MCF 10A (cell line): ENCODE data around the gene MAPK9. TPM values are rescaled to one million over a fixed set of nuclear protein-coding genes. Genes with fewer than 3 reads are reported as not detected.
"Not testable (repeated sequence)": the region's sequence is repeated elsewhere in the genome, so short reads cannot be mapped to it uniquely, and the experiment has no call there.

ENCODE experiments used
- BruUV-seq: library from RNA; stranded (reverse); fragments of 400-500 nt; replicated peaks from 2 replicates; lab custom pipeline; 2021; lab: Mats Ljungman, UMichigan
- CTCF ChIA-PET: fragments of 300-600 bp; sonication (Branson Sonifier 250); formaldehyde crosslinking; extraction: SDS; loops from one replicate; lab custom pipeline; 2021; ENCODE audit warnings: antibody characterized with exemption, inconsistent platforms; lab: Yijun Ruan, JAX
- POLR2A ChIA-PET: fragments of 300-600, 350-650 bp; sonication (Branson Sonifier 250); formaldehyde crosslinking; extraction: SDS; loops from one replicate; lab custom pipeline; 2020; ENCODE audit warnings: antibody characterized with exemption, inconsistent platforms; lab: Yijun Ruan, JAX
- DNase-seq: peaks from one replicate; pipeline ENCODE4 v3.0.0-alpha.2; 2018; ENCODE audit not compliant: unreplicated experiment
- H3K27ac Mint-ChIP-seq: one replicate; pipeline ENCODE4 v1.8.0; 2022; ENCODE audit warnings: mild to moderate bottlenecking, low read depth, mixed read lengths; ENCODE audit not compliant: unreplicated experiment
- H3K27me3 Mint-ChIP-seq: one replicate; pipeline ENCODE4 v1.8.0; 2022; ENCODE audit warnings: mixed read lengths; ENCODE audit not compliant: insufficient read depth, unreplicated experiment
- H3K36me3 Mint-ChIP-seq: one replicate; pipeline ENCODE4 v1.8.0; 2022; ENCODE audit warnings: mild to moderate bottlenecking, moderate library complexity, mixed read lengths; ENCODE audit not compliant: insufficient read depth, unreplicated experiment
- H3K4me1 Mint-ChIP-seq: one replicate; pipeline ENCODE4 v1.8.0; 2022; ENCODE audit warnings: mixed read lengths; ENCODE audit not compliant: insufficient read depth, unreplicated experiment
- H3K4me3 Mint-ChIP-seq: one replicate; pipeline ENCODE4 v1.8.0; 2022; ENCODE audit warnings: mild to moderate bottlenecking, moderate library complexity, mixed read lengths; ENCODE audit not compliant: unreplicated experiment
- H3K9me3 Mint-ChIP-seq: one replicate; pipeline ENCODE4 v1.8.0; 2022; ENCODE audit warnings: mixed read lengths; ENCODE audit not compliant: unreplicated experiment
- intact Hi-C: fragments of 100-400 bp; cut with micrococcal nuclease; formaldehyde crosslinking; loops from 2 replicates; pipeline ENCODE4 v1.14.1; 2022
- total RNA-seq: library from RNA; stranded (reverse); gene quantifications from 2 replicates; pipeline ENCODE4 v1.2.3, GENCODE V29; 2022
- TF ChIP-seq, protein P1 (sequence below): fragments of 200-600 bp; IDR thresholded peaks from one replicate; pipeline ENCODE4 v1.8.0; 2022; ENCODE audit warnings: antibody characterized with exemption, mild to moderate bottlenecking; ENCODE audit not compliant: unreplicated experiment

MAPK9 gene
- total RNA-seq, 1 experiment from 2014 or later = 64.0 TPM

DNA sequence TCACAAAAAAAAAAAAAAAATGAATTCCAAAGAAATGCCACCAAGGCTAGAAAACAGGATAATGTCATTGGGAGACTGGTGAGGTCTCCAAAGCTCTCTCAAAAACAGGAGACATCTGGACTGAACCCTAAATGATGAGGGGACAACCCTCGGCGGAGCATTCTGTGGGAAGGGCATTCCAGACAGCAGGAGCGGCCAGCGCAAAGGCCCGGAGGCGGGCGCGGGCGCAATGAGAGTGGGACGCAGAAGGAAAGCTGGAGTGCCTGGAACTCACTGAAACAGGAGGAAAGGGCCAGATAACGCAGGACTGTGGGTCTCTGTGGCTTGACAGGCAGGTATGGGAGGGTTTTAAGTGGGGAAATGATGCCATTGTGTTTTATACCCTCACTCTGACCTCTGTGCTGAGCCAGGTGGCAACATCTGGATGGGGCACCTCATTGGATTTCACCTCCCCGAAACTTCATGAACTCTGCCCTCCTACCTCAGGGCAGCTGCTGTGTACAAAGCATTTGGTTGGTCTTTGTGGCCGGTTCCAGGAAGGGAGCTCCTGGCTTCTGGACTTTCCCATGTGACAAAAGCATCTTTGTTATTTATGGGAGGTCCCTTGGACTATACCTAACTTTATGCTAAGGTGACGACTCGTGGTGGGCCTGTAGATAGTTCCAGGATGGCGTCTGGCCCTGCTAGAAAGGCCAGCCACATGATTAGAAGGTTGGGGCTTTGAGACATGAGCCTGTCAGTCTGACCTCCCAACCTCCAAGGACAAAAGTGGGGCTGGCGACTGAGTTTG is 11.5 kb upstream of the MAPK9 start:
- DNase-seq = no peak

DNA sequence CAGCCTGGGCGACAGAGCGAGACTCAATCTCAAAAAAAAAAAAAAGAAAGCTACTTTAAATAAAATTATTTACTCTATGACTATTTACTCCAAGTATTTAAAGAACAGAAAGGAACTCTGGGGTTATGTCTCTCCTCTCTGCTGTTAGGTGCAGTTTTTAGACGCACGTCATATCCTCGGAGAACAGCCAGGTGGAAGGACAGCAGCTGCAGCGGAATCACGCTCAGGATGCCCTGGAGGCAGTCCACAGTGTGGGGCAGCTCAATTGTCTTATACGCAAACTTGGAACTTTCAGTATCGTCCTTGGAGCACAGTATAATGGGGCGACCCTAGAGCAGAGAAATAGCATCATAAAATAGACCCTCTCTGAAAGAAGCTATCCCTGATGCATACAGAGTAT is 10.4 kb upstream of the MAPK9 start:
- BruUV-seq = no TSS peak
- Mint-ChIP-seq H3K9me3 (no peaks in the 10 kb centered on the region), H3K4me3 (no peak overlapping the region), H3K27me3 (peaks cover 12% of the 10 kb centered on the region), H3K4me1 (peaks cover 4% of the 10 kb centered on the region), H3K27ac (no peak overlapping the region), H3K36me3 (peaks cover 7% of the 10 kb centered on the region)
- ChIA-PET POLR2A (interaction anchor here (1.4 kb wide), 1 partner anchor 11 kb away, joined by 6 read pairs; no protein-coding TSS in a partner anchor), CTCF (interaction anchor here (0.5 to 1.8 kb wide), 3 partner anchors 13 to 30 kb away, joined by 3 to 14 read pairs (median 3); no protein-coding TSS in a partner anchor)
- DNase-seq = no peak
- TF ChIP-seq, protein P1, sequence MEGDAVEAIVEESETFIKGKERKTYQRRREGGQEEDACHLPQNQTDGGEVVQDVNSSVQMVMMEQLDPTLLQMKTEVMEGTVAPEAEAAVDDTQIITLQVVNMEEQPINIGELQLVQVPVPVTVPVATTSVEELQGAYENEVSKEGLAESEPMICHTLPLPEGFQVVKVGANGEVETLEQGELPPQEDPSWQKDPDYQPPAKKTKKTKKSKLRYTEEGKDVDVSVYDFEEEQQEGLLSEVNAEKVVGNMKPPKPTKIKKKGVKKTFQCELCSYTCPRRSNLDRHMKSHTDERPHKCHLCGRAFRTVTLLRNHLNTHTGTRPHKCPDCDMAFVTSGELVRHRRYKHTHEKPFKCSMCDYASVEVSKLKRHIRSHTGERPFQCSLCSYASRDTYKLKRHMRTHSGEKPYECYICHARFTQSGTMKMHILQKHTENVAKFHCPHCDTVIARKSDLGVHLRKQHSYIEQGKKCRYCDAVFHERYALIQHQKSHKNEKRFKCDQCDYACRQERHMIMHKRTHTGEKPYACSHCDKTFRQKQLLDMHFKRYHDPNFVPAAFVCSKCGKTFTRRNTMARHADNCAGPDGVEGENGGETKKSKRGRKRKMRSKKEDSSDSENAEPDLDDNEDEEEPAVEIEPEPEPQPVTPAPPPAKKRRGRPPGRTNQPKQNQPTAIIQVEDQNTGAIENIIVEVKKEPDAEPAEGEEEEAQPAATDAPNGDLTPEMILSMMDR = no peak
- intact Hi-C loops = no loop called here

More for the DNA sequence above, 11.5 kb upstream of the MAPK9 start:
- H3K27me3 Mint-ChIP-seq = peaks cover 12% of the 10 kb centered on the region
- H3K27ac Mint-ChIP-seq = no peak overlapping the region
- intact Hi-C loops = no loop called here
- H3K36me3 Mint-ChIP-seq = peaks cover 5% of the 10 kb centered on the region
- no peak overlapping the region for H3K4me3 Mint-ChIP-seq
- ChIA-PET POLR2A (interaction anchor here (0.6 to 1.4 kb wide), 3 partner anchors 10 to 271 kb away, joined by 3 to 6 read pairs (median 3); no protein-coding TSS in a partner anchor), CTCF (interaction anchor here (0.6 to 4.6 kb wide), 9 partner anchors 9 to 486 kb away, joined by 3 to 39 read pairs (median 10); no protein-coding TSS in a partner anchor)
- no TSS peak for BruUV-seq
- TF ChIP-seq, protein P1 = no peak
- no peaks in the 10 kb centered on the region for H3K9me3 Mint-ChIP-seq
- H3K4me1 Mint-ChIP-seq = no peaks in the 10 kb centered on the region

DNA sequence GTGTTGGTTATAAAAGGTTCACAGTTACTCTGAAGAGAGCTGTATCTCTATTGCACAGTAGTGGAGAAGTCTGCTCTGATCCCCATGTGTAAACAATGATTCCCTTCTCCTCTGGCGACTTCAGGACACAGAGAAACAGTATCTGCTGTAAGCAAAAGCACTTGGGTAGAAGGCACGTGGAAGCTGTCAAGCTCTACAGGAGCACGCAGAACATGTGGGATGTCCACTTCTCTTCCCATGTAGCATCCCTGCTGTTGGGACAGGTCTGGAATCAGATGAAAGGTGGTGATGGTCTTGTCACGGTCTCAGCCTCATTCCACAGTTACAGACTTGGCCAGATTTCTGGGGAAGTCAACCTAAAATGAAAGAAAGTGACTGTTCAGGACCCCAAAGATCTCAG is 9.4 kb upstream of the MAPK9 start:
- Mint-ChIP-seq H3K27me3 (peaks cover 12% of the 10 kb centered on the region), H3K4me3 (no peak overlapping the region), H3K36me3 (peaks cover 7% of the 10 kb centered on the region), H3K27ac (no peak overlapping the region), H3K9me3 (no peaks in the 10 kb centered on the region), H3K4me1 (peaks cover 7% of the 10 kb centered on the region)
- no peak for DNase-seq
- CTCF ChIA-PET = interaction anchor here (1.1 to 2.2 kb wide), 3 partner anchors 15 to 169 kb away, joined by 4 to 8 read pairs (median 7); no protein-coding TSS in a partner anchor
- no TSS peak for BruUV-seq
- TF ChIP-seq, protein P1 = no peak
- POLR2A ChIA-PET = no interaction called here
- intact Hi-C loops = no loop called here

DNA sequence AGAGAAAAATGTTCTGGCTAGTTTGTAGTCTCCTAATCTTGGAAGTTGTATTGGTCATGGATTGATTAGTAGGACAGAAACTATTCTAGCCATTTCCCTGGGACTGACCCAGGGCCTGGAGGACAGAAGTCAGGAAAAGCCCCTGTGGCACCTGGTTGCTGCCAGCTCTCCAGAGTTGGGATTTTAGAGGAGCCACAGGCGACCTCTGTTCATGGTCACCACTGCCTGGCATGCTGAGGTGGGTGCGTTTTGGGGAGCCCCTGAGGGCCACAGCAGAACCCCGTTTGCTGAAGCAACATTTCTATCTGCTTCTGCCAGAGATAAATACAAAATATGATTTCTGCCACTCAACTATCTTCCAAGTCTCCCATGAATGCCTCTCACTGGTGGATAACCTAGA is 7.6 kb upstream of the MAPK9 start:
- DNase-seq = no peak
- intact Hi-C loops = no loop called here
- H3K4me1 Mint-ChIP-seq = peaks cover 14% of the 10 kb centered on the region
- no TSS peak for BruUV-seq
- ChIA-PET POLR2A (interaction anchor here (1.3 kb wide), 1 partner anchor 171 kb away, joined by 3 read pairs; no protein-coding TSS in a partner anchor), CTCF (interaction anchor here (0.6 to 2.2 kb wide), 4 partner anchors 17 to 171 kb away, joined by 3 to 8 read pairs (median 6); no protein-coding TSS in a partner anchor)
- H3K27me3 Mint-ChIP-seq = peaks cover 12% of the 10 kb centered on the region
- TF ChIP-seq, protein P1 = no peak
- H3K9me3 Mint-ChIP-seq = no peaks in the 10 kb centered on the region
- H3K27ac Mint-ChIP-seq = no peak overlapping the region
- no peak overlapping the region for H3K4me3 Mint-ChIP-seq
- peaks cover 7% of the 10 kb centered on the region for H3K36me3 Mint-ChIP-seq

DNA sequence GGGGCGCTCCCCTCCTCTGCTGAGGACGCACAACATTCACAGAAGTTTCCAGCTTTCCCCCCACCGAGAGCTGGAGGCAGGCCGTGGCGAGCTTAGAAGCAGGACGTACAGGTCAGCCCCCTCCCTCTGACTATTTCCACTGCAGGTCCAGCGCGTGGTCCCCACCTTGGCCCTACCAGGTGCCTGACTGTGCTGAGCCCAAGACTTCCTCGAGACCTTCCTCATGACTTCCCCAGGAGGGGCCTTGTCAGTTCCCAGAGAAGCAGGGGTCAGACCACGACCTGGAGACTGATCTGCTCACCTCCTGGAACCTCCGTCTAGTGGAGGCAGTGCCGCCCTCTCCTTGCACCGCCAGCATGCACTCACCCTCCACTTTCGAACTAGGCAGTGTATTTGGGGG is 7.1 kb upstream of the MAPK9 start:
- CTCF ChIA-PET = interaction anchor here (1.7 to 7.3 kb wide), 2 partner anchors 30 to 171 kb away, joined by 6 to 212 read pairs; no protein-coding TSS in a partner anchor
- H3K4me3 Mint-ChIP-seq, H3K27ac Mint-ChIP-seq, BruUV-seq, H3K36me3 Mint-ChIP-seq, POLR2A ChIA-PET, H3K9me3 Mint-ChIP-seq, intact Hi-C loops, DNase-seq: not testable (repeated sequence)
- Mint-ChIP-seq H3K27me3 (peaks cover 12% of the 10 kb centered on the region), H3K4me1 (peaks cover 14% of the 10 kb centered on the region)
